Karpas-422 (cell line): ENCODE data around the gene PKNOX2. TPM values are rescaled to one million over a fixed set of nuclear protein-coding genes. Genes with fewer than 3 reads are reported as not detected.
A peak's percentile ranks its signal among the peaks of the same experiment; 100 is the strongest.

ENCODE experiments used
- DNase-seq: peaks from one replicate; pipeline ENCODE4 v3.0.0-alpha.2; 2015
- H2AFZ ChIP-seq: fragments of 200-600 bp; sonication (generic); 2 replicates; pipeline ENCODE4 v1.6.1; 2014; ENCODE audit warnings: antibody characterized with exemption, low read length, mixed read lengths
- H3K27ac ChIP-seq: fragments of 200-600 bp; sonication (generic); 2 replicates; pipeline ENCODE4 v1.5.1; 2014; ENCODE audit warnings: mild to moderate bottlenecking, low read length, moderate library complexity
- H3K27me3 ChIP-seq: fragments of 200-600 bp; sonication (generic); 2 replicates; pipeline ENCODE4 v1.6.1; 2014; ENCODE audit warnings: low read length, mixed read lengths
- H3K36me3 ChIP-seq: fragments of 200-600 bp; sonication (generic); 2 replicates; pipeline ENCODE4 v1.6.1; 2014; ENCODE audit warnings: low read length, mixed read lengths; ENCODE audit not compliant: insufficient read depth
- H3K4me1 ChIP-seq: fragments of 200-600 bp; sonication (generic); 2 replicates; pipeline ENCODE4 v1.6.1; 2014; ENCODE audit warnings: mild to moderate bottlenecking, low read length, mixed read lengths
- H3K4me2 ChIP-seq: fragments of 200-600 bp; sonication (generic); 2 replicates; pipeline ENCODE4 v1.6.1; 2014; ENCODE audit warnings: low read length, low read depth, mild to moderate bottlenecking; ENCODE audit not compliant: poor library complexity, severe bottlenecking
- H3K4me3 ChIP-seq: fragments of 200-600 bp; sonication (generic); 2 replicates; pipeline ENCODE4 v1.5.1; 2014; ENCODE audit warnings: mild to moderate bottlenecking, antibody characterized with exemption, low read length, mixed read lengths
- H3K79me2 ChIP-seq: fragments of 200-600 bp; sonication (generic); 2 replicates; pipeline ENCODE4 v1.6.1; 2014; ENCODE audit warnings: mild to moderate bottlenecking, low read length, mixed read lengths
- H3K9ac ChIP-seq: fragments of 200-600 bp; sonication (generic); 2 replicates; pipeline ENCODE4 v1.6.0; 2014; ENCODE audit warnings: low read length
- H3K9me2 ChIP-seq: fragments of 200-600 bp; sonication (generic), shearing (Covaris generic); replicated peaks from 2 replicates; pipeline ENCODE4 v1.6.0; 2014; ENCODE audit warnings: mild to moderate bottlenecking, low read length, moderate library complexity; ENCODE audit not compliant: insufficient read depth
- H3K9me3 ChIP-seq: fragments of 300-700, 200-600 bp; sonication (generic); 2 replicates; pipeline ENCODE4 v1.6.1; 2014; ENCODE audit warnings: low read length, mixed read lengths
- H4K20me1 ChIP-seq: fragments of 200-600 bp; sonication (generic); 2 replicates; pipeline ENCODE4 v1.6.1; 2014; ENCODE audit warnings: mild to moderate bottlenecking, antibody characterized with exemption, low read length, low read depth; ENCODE audit not compliant: insufficient read depth
- total RNA-seq: library from RNA; depleted of rRNA; stranded (reverse); fragments of >200 nt; shearing (Covaris generic); gene quantifications from 2 replicates; pipeline ENCODE4 v1.2.3, GENCODE V29; 2014; ENCODE audit warnings: low replicate concordance

The PKNOX2 gene
- total RNA-seq, 1 experiment from 2014 or later, result 1.5 TPM

DNA sequence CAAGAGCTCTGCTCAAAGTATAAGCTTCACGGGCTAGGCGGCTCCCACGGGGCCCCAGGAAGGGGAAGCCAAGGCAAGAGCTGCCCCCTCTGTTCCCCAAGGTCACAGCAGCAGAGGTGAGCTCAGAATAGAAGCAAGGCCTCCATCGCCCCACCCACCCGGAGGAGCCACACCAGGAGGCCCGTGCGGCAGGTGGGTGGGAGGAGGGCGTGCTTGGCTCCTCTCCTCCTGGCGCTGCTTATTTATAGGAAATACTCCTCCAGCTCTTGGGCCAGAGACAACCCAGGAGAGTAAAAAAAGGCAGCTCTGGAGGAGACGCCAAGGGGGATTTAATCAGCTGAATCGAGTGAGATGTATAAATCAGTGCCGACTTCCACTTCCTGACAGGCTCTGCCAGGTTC lies 243.8 kb downstream of the PKNOX2 start:
- Histone ChIP-seq H3K4me2 (peak overlapping the region; percentile 32), H4K20me1 (no peaks in the 10 kb centered on the region)
- peak; percentile 71 for DNase-seq

GRCh38 chr11:125410091-125410490 lies 245.5 kb downstream of the PKNOX2 start:
- Histone ChIP-seq H3K4me1 (peaks cover 33% of the 10 kb centered on the region), H3K9me3 (no peaks in the 10 kb centered on the region), H3K4me3 (no peak overlapping the region), H3K36me3 (no peaks in the 10 kb centered on the region), H3K9ac (no peak overlapping the region), H3K4me2 (no peak overlapping the region), H3K79me2 (no peaks in the 10 kb centered on the region), H4K20me1 (no peaks in the 10 kb centered on the region), H3K27ac (no peak overlapping the region), H2AFZ (no peak overlapping the region), H3K9me2 (no peaks in the 10 kb centered on the region), H3K27me3 (no peaks in the 10 kb centered on the region)
- no peak for DNase-seq

More for the DNA sequence above, 243.8 kb downstream of the PKNOX2 start:
- H3K4me3 ChIP-seq, result no peak overlapping the region
- no peak overlapping the region; the same call in 1 of the 2 replicates for H2AFZ ChIP-seq
- H3K79me2 ChIP-seq, result no peaks in the 10 kb centered on the region
- H3K9me3 ChIP-seq, result no peaks in the 10 kb centered on the region
- H3K9ac ChIP-seq, result peak overlapping the region; percentile 47; the same call in 1 of the 2 replicates
- H3K9me2 ChIP-seq, result no peaks in the 10 kb centered on the region
- no peaks in the 10 kb centered on the region for H3K36me3 ChIP-seq
- H3K4me1 ChIP-seq, result peaks cover 50% of the 10 kb centered on the region
- H3K27me3 ChIP-seq, result no peaks in the 10 kb centered on the region
- H3K27ac ChIP-seq, result no peak overlapping the region

DNA sequence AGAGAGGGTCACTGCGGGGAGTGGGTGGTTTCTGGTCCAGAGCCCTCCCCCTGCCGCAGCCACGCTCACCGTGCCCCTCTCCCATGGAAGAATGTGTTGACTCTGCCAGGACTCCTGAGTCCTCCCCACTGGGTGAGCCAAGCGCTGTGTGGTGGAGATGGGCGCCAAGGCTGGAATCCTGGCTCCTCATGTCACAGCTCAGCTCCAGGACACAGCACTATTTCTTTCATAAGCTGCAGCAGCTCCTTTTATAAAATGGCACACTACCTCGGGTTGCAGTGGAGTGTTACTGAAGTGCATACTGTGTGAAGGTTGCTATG lies 247.6 kb downstream of the PKNOX2 start:
- no peak overlapping the region for H2AFZ ChIP-seq

DNA sequence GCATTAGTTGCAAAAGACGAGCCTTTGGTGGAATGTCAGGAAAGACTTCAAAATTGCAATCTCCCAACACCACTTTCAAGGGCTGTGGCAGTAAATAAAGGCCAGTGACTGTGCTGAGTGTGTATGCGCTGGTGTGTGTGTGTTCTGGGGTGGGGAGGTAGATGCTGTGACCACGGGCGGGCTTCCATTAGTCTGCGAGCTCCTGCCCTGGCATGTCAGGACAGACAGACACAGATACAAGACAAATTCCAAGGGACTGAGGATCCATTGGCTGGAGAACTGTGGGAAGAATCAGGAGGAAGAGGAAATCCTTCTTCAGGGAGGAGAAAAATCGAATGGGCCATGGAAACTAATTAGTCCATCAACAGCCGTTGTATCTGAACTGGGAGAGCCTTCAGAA lies 248.0 kb downstream of the PKNOX2 start:
- no peaks in the 10 kb centered on the region for H3K27me3 ChIP-seq
- DNase-seq, result no peak
- H3K36me3 ChIP-seq, result no peaks in the 10 kb centered on the region
- H3K27ac ChIP-seq, result no peak overlapping the region
- no peaks in the 10 kb centered on the region for H3K9me3 ChIP-seq
- peaks cover 13% of the 10 kb centered on the region for H3K4me1 ChIP-seq
- H3K79me2 ChIP-seq, result no peaks in the 10 kb centered on the region
- H3K9ac ChIP-seq, result no peak overlapping the region
- no peak overlapping the region for H3K4me2 ChIP-seq
- H3K4me3 ChIP-seq, result no peak overlapping the region
- H2AFZ ChIP-seq, result no peak overlapping the region
- H3K9me2 ChIP-seq, result no peaks in the 10 kb centered on the region
- no peaks in the 10 kb centered on the region for H4K20me1 ChIP-seq

More for the DNA sequence above, 247.6 kb downstream of the PKNOX2 start:
- Histone ChIP-seq H3K9ac (no peak overlapping the region), H3K4me3 (no peak overlapping the region), H4K20me1 (no peaks in the 10 kb centered on the region), H3K79me2 (no peaks in the 10 kb centered on the region), H3K9me3 (no peaks in the 10 kb centered on the region), H3K27me3 (no peaks in the 10 kb centered on the region), H3K9me2 (no peaks in the 10 kb centered on the region), H3K4me2 (no peak overlapping the region), H3K4me1 (peaks cover 17% of the 10 kb centered on the region), H3K27ac (no peak overlapping the region), H3K36me3 (no peaks in the 10 kb centered on the region)
- no peak for DNase-seq

DNA sequence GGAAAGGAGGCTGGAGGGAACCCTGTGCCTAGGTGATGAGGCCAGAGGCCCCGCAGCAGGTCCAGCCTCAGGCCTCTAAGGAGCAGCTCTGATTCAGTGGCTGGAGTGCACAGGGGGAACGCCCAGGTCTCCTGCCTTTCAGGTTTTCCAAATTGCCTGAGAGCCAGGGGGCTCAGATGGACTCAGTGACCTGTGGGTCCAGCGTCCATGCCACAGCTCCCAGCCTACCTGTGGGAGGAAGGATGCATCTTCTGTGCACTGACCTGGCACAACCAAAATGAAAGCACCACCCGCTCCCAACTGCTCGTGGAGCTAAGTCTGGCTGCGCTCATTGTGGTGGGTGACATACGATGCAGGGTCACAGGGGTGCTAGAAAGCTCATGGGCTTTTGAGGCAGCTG lies 248.7 kb downstream of the PKNOX2 start:
- Histone ChIP-seq H3K36me3 (no peaks in the 10 kb centered on the region), H3K79me2 (no peaks in the 10 kb centered on the region), H3K9me2 (no peaks in the 10 kb centered on the region), H3K9me3 (no peaks in the 10 kb centered on the region), H3K4me3 (no peak overlapping the region), H3K27ac (no peak overlapping the region), H3K9ac (no peak overlapping the region), H3K4me2 (no peak overlapping the region), H2AFZ (no peak overlapping the region), H4K20me1 (no peaks in the 10 kb centered on the region), H3K4me1 (peaks cover 6% of the 10 kb centered on the region), H3K27me3 (no peaks in the 10 kb centered on the region)
- DNase-seq, result no peak

DNA sequence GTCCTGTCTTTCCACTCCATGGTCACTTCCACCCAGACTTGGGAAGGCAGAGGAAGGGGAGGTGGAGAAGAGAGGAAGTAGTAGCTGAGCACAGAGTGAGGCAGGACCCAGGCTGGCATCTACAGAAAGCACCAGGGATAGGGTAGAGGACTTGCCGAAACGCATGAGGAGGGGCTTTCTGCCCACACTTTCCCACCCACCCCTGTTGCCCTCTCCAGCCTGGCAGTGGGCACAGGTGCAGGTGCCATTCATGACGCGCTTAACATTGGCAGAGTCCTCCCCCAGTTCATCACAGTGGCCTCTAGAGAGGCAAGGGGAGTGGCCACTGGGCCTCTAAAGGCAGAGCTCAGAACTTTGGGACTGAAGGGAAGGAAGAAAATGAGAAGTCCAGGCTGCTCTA lies 249.6 kb downstream of the PKNOX2 start:
- Histone ChIP-seq H3K4me2 (no peak overlapping the region), H3K4me1 (no peaks in the 10 kb centered on the region; the same call in 1 of the 2 replicates), H3K9ac (no peak overlapping the region), H3K36me3 (no peaks in the 10 kb centered on the region), H3K79me2 (no peaks in the 10 kb centered on the region), H3K27me3 (no peaks in the 10 kb centered on the region), H2AFZ (no peak overlapping the region), H3K9me2 (no peaks in the 10 kb centered on the region), H4K20me1 (no peaks in the 10 kb centered on the region), H3K27ac (no peak overlapping the region), H3K9me3 (no peaks in the 10 kb centered on the region), H3K4me3 (no peak overlapping the region)
- no peak for DNase-seq

DNA sequence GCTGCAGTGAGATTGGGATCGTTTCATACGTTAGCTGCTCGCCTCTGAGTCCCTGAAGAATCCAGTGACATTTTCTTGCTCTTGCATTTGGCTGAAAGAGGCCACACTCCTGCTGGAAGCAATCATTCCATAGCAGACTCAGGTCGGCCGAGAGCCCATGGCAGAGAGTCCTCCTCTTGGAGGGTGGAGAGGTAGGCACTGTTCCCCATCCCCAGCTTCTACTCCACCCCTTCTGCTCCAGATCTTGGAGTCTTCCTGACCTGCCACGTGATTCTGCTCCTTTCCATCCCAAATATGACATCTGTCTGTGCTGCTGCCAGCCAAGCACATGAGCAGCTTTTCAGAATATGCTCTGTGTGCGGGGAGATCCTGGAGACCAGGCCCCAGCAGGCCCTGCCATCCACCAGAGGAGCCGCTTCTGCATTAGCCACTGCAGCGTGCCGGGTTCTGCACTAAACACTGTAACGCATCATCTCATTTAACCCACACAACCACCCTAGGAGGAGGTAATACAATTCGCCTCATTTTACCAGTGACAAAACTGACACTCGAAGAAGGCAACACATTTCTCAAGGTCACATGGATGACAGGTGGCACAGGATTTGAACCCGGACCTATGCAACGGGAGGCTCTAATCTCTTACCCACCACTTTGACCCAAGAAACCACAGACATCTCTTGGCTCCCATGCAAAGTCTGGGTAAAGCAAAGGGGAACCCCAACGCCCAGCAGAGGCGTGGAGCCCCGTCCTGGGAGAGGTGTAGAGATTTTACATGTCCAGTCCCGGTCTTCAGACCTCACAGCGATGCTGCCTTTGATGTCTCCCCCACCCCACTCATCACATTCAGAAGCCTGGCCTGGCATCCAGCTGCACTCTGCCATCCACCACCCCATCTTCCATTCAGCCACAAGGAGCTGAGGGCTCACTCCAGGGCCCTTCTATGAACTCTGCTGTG lies 252.7 kb downstream of the PKNOX2 start:
- DNase-seq, result no peak
- Histone ChIP-seq H3K4me2 (no peak overlapping the region), H3K9ac (no peak overlapping the region)

GRCh38 chr11:125418396-125418795 lies 253.8 kb downstream of the PKNOX2 start:
- no peak for DNase-seq
- H3K4me3 ChIP-seq, result no peak overlapping the region
- no peak overlapping the region for H2AFZ ChIP-seq
- H3K79me2 ChIP-seq, result no peaks in the 10 kb centered on the region
- H3K27me3 ChIP-seq, result no peaks in the 10 kb centered on the region
- H3K9me3 ChIP-seq, result no peaks in the 10 kb centered on the region
- H3K4me1 ChIP-seq, result no peaks in the 10 kb centered on the region
- no peak overlapping the region for H3K9ac ChIP-seq
- H3K9me2 ChIP-seq, result no peaks in the 10 kb centered on the region
- no peaks in the 10 kb centered on the region for H3K36me3 ChIP-seq
- H3K4me2 ChIP-seq, result no peak overlapping the region
- no peaks in the 10 kb centered on the region for H4K20me1 ChIP-seq
- no peak overlapping the region for H3K27ac ChIP-seq

More for the DNA sequence above, 252.7 kb downstream of the PKNOX2 start:
- Histone ChIP-seq H4K20me1 (no peaks in the 10 kb centered on the region), H3K27me3 (no peaks in the 10 kb centered on the region), H3K36me3 (no peaks in the 10 kb centered on the region), H3K4me3 (no peak overlapping the region), H3K9me2 (no peaks in the 10 kb centered on the region), H3K27ac (no peak overlapping the region), H3K9me3 (no peaks in the 10 kb centered on the region), H3K4me1 (no peaks in the 10 kb centered on the region), H2AFZ (no peak overlapping the region), H3K79me2 (no peaks in the 10 kb centered on the region)
